ENCODE measurements around the gene HM13.
"Not testable (repeated sequence)": the region's sequence is repeated elsewhere in the genome, so short reads cannot be mapped to it uniquely, and the experiment has no call there.

The HM13 gene

GRCh38 chr20:31502884-31503673 is 11.2 kb upstream of the HM13 start:
- DNase-seq, result peak; percentile 59

GRCh38 chr20:31505903-31506302 is 8.3 kb upstream of the HM13 start:
- DNase-seq, result no peak

- no peak for DNase-seq
Measured at GRCh38 chr20:31508517-31509244, 5.6 kb upstream of the HM13 start.

GRCh38 chr20:31515072-31515774 is 981 bp downstream of the HM13 start:
- DNase-seq, result no peak

- DNase-seq, result no peak
Measured at GRCh38 chr20:31515775-31516107, 1.5 kb downstream of the HM13 start.

GRCh38 chr20:31516166-31516565 is 1.9 kb downstream of the HM13 start:
- DNase-seq, result no peak

- no peak for DNase-seq
Measured at GRCh38 chr20:31516651-31517050, 2.4 kb downstream of the HM13 start.

GRCh38 chr20:31517373-31517772 is 3.1 kb downstream of the HM13 start:
- DNase-seq, result no peak

GRCh38 chr20:31521267-31521666 is 7.0 kb downstream of the HM13 start:
- not testable (repeated sequence) for DNase-seq

GRCh38 chr20:31522731-31523130 is 8.5 kb downstream of the HM13 start:
- DNase-seq, result no peak

GRCh38 chr20:31523361-31524283 is 9.4 kb downstream of the HM13 start:
- DNase-seq, result no peak

GRCh38 chr20:31527266-31527665 is 13.0 kb downstream of the HM13 start:
- no peak for DNase-seq

- no peak for DNase-seq
Measured at GRCh38 chr20:31535298-31535697, 21.1 kb downstream of the HM13 start.

- DNase-seq, result no peak
Measured at GRCh38 chr20:31536575-31536974, 22.3 kb downstream of the HM13 start.

GRCh38 chr20:31537116-31537871 is 23.1 kb downstream of the HM13 start:
- no peak for DNase-seq

GRCh38 chr20:31537890-31538289 is 23.6 kb downstream of the HM13 start:
- no peak for DNase-seq

- no peak for DNase-seq
Measured at GRCh38 chr20:31538326-31538725, 24.1 kb downstream of the HM13 start.

- not testable (repeated sequence) for DNase-seq
Measured at GRCh38 chr20:31539636-31540035, 25.4 kb downstream of the HM13 start.

GRCh38 chr20:31540406-31540805 is 26.2 kb downstream of the HM13 start:
- DNase-seq, result no peak

- no peak for DNase-seq
Measured at GRCh38 chr20:31542201-31542842, 28.1 kb downstream of the HM13 start.

GRCh38 chr20:31542963-31543362 is 28.7 kb downstream of the HM13 start:
- DNase-seq, result no peak

Data from GOT3 (cell line).